ENCODE results near the gene SEMA6A. TPM values are rescaled to one million over a fixed set of nuclear protein-coding genes. Genes with fewer than 3 reads are reported as not detected.

The SEMA6A gene
- total RNA-seq, 1 experiment from 2014 or later = 406 TPM

- ATAC-seq (peak; percentile 24), DNase-seq (ENCODE audit: low spot score) (no peak)
- Mint-ChIP-seq H3K36me3 (peaks cover 90% of the 10 kb centered on the region), H3K27me3 (ENCODE audit: low read depth) (no peaks in the 10 kb centered on the region), H3K4me1 (peaks cover 76% of the 10 kb centered on the region), H3K4me3 (peak overlapping the region; percentile 23; the same call in 1 of the 2 replicates), H3K9me3 (no peaks in the 10 kb centered on the region), H3K27ac (peak overlapping the region; percentile 44)
- TF ChIP-seq GABPB1 (CRISPR knock-in tag; IDR thresholded peaks at IDR 0.05) (no peak), USF2 (CRISPR knock-in tag; IDR thresholded peaks at IDR 0.05) (no peak), FOXP1 (CRISPR knock-in tag; IDR thresholded peaks at IDR 0.05; ENCODE audit: borderline replicate concordance) (no peak), FOXJ3 (CRISPR knock-in tag; IDR thresholded peaks at IDR 0.05; ENCODE audit: borderline replicate concordance) (no peak), ZNF281 (CRISPR knock-in tag; IDR thresholded peaks at IDR 0.05) (no peak), HMGXB4 (CRISPR knock-in tag; IDR thresholded peaks at IDR 0.05) (no peak), NFATC4 (CRISPR knock-in tag; IDR thresholded peaks at IDR 0.05) (no peak), OVOL2 (CRISPR knock-in tag; IDR thresholded peaks at IDR 0.05; ENCODE audit: borderline replicate concordance) (no peak), CREM (CRISPR knock-in tag; IDR thresholded peaks at IDR 0.05) (no peak)
- CTCF ChIA-PET = interaction anchor here (0.8 kb wide), 1 partner anchor 75 kb away, joined by 3 read pairs; no protein-coding TSS in a partner anchor
- POLR2A ChIA-PET = interaction anchor here (0.9 kb wide), 1 partner anchor 10 kb away, joined by 3 read pairs; no protein-coding TSS in a partner anchor
Measured at GRCh38 chr5:116498503-116499048, 76.0 kb downstream of the SEMA6A start.

GRCh38 chr5:116497631-116498030 lies 77.0 kb downstream of the SEMA6A start:
- no peak for DNase-seq (ENCODE audit: low spot score)
- TF ChIP-seq RORB (CRISPR knock-in tag; IDR thresholded peaks at IDR 0.05) (no peak), USF1 (CRISPR knock-in tag; IDR thresholded peaks at IDR 0.05) (no peak), TEAD4 (CRISPR knock-in tag; IDR thresholded peaks at IDR 0.05) (no peak), HMGA2 (CRISPR knock-in tag; IDR thresholded peaks at IDR 0.05) (no peak), FOXK1 (CRISPR knock-in tag; IDR thresholded peaks at IDR 0.05) (no peak)
- H3K4me1 Mint-ChIP-seq = peaks cover 69% of the 10 kb centered on the region
- POLR2A ChIA-PET = no interaction called here
- no peak overlapping the region for H3K4me3 Mint-ChIP-seq
- H3K9me3 Mint-ChIP-seq = no peaks in the 10 kb centered on the region
- no peak for ATAC-seq
- H3K27me3 Mint-ChIP-seq (ENCODE audit: low read depth) = no peaks in the 10 kb centered on the region
- peak overlapping the region; percentile 87 for H3K27ac Mint-ChIP-seq
- CTCF ChIA-PET = interaction anchor here (0.5 kb wide), 1 partner anchor 284 kb away, joined by 3 read pairs; no protein-coding TSS in a partner anchor
- H3K36me3 Mint-ChIP-seq = peaks cover 88% of the 10 kb centered on the region

GRCh38 chr5:116495786-116496357 lies 78.8 kb downstream of the SEMA6A start:
- peak overlapping the region; percentile 43; the same call in 1 of the 2 replicates for H3K27ac Mint-ChIP-seq
- DNase-seq (ENCODE audit: low spot score) (no peak), ATAC-seq (no peak)
- H3K27me3 Mint-ChIP-seq (ENCODE audit: low read depth) = no peaks in the 10 kb centered on the region
- ChIA-PET POLR2A (interaction anchor here (0.6 kb wide), 1 partner anchor 100 kb away, joined by 7 read pairs; no protein-coding TSS in a partner anchor), CTCF (no interaction called here)
- H3K4me3 Mint-ChIP-seq = no peak overlapping the region
- H3K4me1 Mint-ChIP-seq = peaks cover 57% of the 10 kb centered on the region
- H3K9me3 Mint-ChIP-seq = no peaks in the 10 kb centered on the region
- peaks cover 88% of the 10 kb centered on the region for H3K36me3 Mint-ChIP-seq
- no peak for TF ChIP-seq ATF6 (CRISPR knock-in tag; IDR thresholded peaks at IDR 0.05)
- TF ChIP-seq MAX (CRISPR knock-in tag; IDR thresholded peaks at IDR 0.05) = no peak
- TF ChIP-seq ZNF512 (CRISPR knock-in tag; IDR thresholded peaks at IDR 0.05; ENCODE audit: borderline replicate concordance) = no peak
- TF ChIP-seq ZSCAN18 (CRISPR knock-in tag; IDR thresholded peaks at IDR 0.05) = no peak
- no peak for TF ChIP-seq TCF7 (CRISPR knock-in tag; IDR thresholded peaks at IDR 0.05; ENCODE audit: low read depth)
- TF ChIP-seq SMAD4 (CRISPR knock-in tag; IDR thresholded peaks at IDR 0.05) = no peak
